ENCODE data around the gene KLHDC9. TPM values are rescaled to one million over a fixed set of nuclear protein-coding genes. Genes with fewer than 3 reads are reported as not detected.

Gene KLHDC9
- total and polyA plus RNA-seq, 2 of the 13 experiments (the other 11 are each of a cell fraction or from before 2014, with no cell fraction given), result 2.9 TPM

GRCh38 chr1:161086457-161086856 is 11.7 kb upstream of the KLHDC9 start:
- CTCF ChIA-PET (ENCODE audit: low intra/inter-chr PET ratio, low total read pairs), result no interaction called here
- H3K79me2 ChIP-seq (ENCODE audit: insufficient read depth, low read length), result no peaks in the 10 kb centered on the region
- H3K4me1 ChIP-seq (ENCODE audit: insufficient read depth, low read length), result peaks cover 46% of the 10 kb centered on the region
- H3K36me3 ChIP-seq (replicated peaks in 1 of 2; ENCODE audit: control insufficient read depth in 1 of 2, insufficient read depth in 2 of 2, low read length in 2 of 2), result no peaks in the 10 kb centered on the region
- H3K27me3 ChIP-seq (ENCODE audit: control insufficient read depth in 1 of 2, insufficient read depth in 2 of 2, low read length in 2 of 2), result peaks cover 3 to 27% of the 10 kb centered on the region in 2 experiments; a peak in 3 of 5 replicates
- H3K4me2 ChIP-seq (ENCODE audit: low read depth, low read length), result no peak overlapping the region
- FAIRE-seq (no peak), DNase-seq (ENCODE audit: low spot score) (no peak), ATAC-seq (no peak)
- no peak overlapping the region for H3K4me3 ChIP-seq (replicated peaks in 1 of 3; ENCODE audit: insufficient read depth in 1 of 3, low read depth in 2 of 3, low read length in 3 of 3)
- in situ Hi-C loops (cut with HindIII; ENCODE audit: extremely low pct_ligation_motif_present, low pct_unique_long_range_greater_than_20kb), result no loop called here
- BruUV-seq (replicated peaks), result no TSS peak
- TF ChIP-seq NFYC (CRISPR knock-in tag; IDR thresholded peaks at IDR 0.05) (no peak), ZNF3 (CRISPR knock-in tag; IDR thresholded peaks at IDR 0.05) (no peak), ZNF737 (CRISPR knock-in tag; IDR thresholded peaks at IDR 0.05; ENCODE audit: borderline replicate concordance) (no peak)
- intact Hi-C loops (cut with micrococcal nuclease; ENCODE audit: unreplicated experiment), result no loop called here
- H3K27ac ChIP-seq (ENCODE audit: extremely low read length, insufficient read depth, low read length), result no peak overlapping the region
- 15% methylated on average over 3 of the region's 4 CpGs for WGBS (ENCODE audit: low lambda C conversion rate)
- POLR2A ChIA-PET, result no interaction called here
- no peak overlapping the region for H2AFZ ChIP-seq (ENCODE audit: low read length)
- no peaks in the 10 kb centered on the region for H3K9me3 ChIP-seq (ENCODE audit: low read length)
- no peak overlapping the region for H3K9ac ChIP-seq (ENCODE audit: insufficient read depth, low read depth, low read length)
- H4K20me1 ChIP-seq (ENCODE audit: insufficient read depth, low read length), result no peaks in the 10 kb centered on the region

- WGBS (ENCODE audit: low lambda C conversion rate), result 18% methylated on average over 2 of the region's 3 CpGs
- H3K4me1 ChIP-seq (ENCODE audit: insufficient read depth, low read length), result peaks cover 41% of the 10 kb centered on the region
- CTCF ChIA-PET (ENCODE audit: low intra/inter-chr PET ratio, low total read pairs), result no interaction called here
- BruUV-seq (replicated peaks), result no TSS peak
- DNase-seq (ENCODE audit: low spot score) (no peak), FAIRE-seq (no peak), ATAC-seq (no peak)
- no peak overlapping the region for H2AFZ ChIP-seq (ENCODE audit: low read length)
- H3K9me3 ChIP-seq (ENCODE audit: low read length), result no peaks in the 10 kb centered on the region
- H3K4me3 ChIP-seq (replicated peaks in 1 of 3; ENCODE audit: insufficient read depth in 1 of 3, low read depth in 2 of 3, low read length in 3 of 3), result no peak overlapping the region
- no peaks in the 10 kb centered on the region for H3K79me2 ChIP-seq (ENCODE audit: insufficient read depth, low read length)
- intact Hi-C loops (cut with micrococcal nuclease; ENCODE audit: unreplicated experiment), result no loop called here
- TF ChIP-seq PRDM4 (CRISPR knock-in tag; IDR thresholded peaks at IDR 0.05; ENCODE audit: borderline replicate concordance) (no peak), MTA1 (CRISPR knock-in tag; IDR thresholded peaks at IDR 0.05; ENCODE audit: borderline replicate concordance) (no peak), FOXO4 (CRISPR knock-in tag; conservative IDR thresholded peaks at IDR 0.05) (no peak)
- in situ Hi-C loops (cut with HindIII; ENCODE audit: extremely low pct_ligation_motif_present, low pct_unique_long_range_greater_than_20kb), result no loop called here
- no peak overlapping the region for H3K9ac ChIP-seq (ENCODE audit: insufficient read depth, low read depth, low read length)
- no peaks in the 10 kb centered on the region for H3K36me3 ChIP-seq (replicated peaks in 1 of 2; ENCODE audit: control insufficient read depth in 1 of 2, insufficient read depth in 2 of 2, low read length in 2 of 2)
- no peak overlapping the region for H3K4me2 ChIP-seq (ENCODE audit: low read depth, low read length)
- no peaks in the 10 kb centered on the region for H4K20me1 ChIP-seq (ENCODE audit: insufficient read depth, low read length)
- POLR2A ChIA-PET, result no interaction called here
- H3K27me3 ChIP-seq (ENCODE audit: control insufficient read depth in 1 of 2, insufficient read depth in 2 of 2, low read length in 2 of 2), result peaks cover 3 to 38% of the 10 kb centered on the region in 2 experiments; a peak in 3 of 5 replicates
- H3K27ac ChIP-seq (ENCODE audit: extremely low read length, insufficient read depth, low read length), result no peak overlapping the region
Measured at GRCh38 chr1:161088587-161089110, 9.5 kb upstream of the KLHDC9 start.

All from HepG2 (cell line).